ENCODE results near the gene PPME1. TPM values are rescaled to one million over a fixed set of nuclear protein-coding genes. Genes with fewer than 3 reads are reported as not detected.

PPME1 gene
- total RNA-seq, 1 experiment from 2014 or later = 66.2 TPM

GRCh38 chr11:74171997-74172396, 908 bp downstream of the PPME1 start:
- Histone ChIP-seq H3K9me2 (replicated peaks; ENCODE audit: low read length) (no peaks in the 10 kb centered on the region), H3K4me3 (ENCODE audit: low read length) (peak overlapping the region; percentile 87), H3K9ac (ENCODE audit: low read length) (peak overlapping the region; percentile 86), H3F3A (ENCODE audit: low read length, unreplicated experiment) (no peaks in the 10 kb centered on the region), H3K4me2 (ENCODE audit: low read length) (peak overlapping the region; percentile 92), H3K79me2 (ENCODE audit: low read length) (peaks cover 89% of the 10 kb centered on the region), H3K36me3 (ENCODE audit: low read depth, low read length) (peaks cover 17% of the 10 kb centered on the region), H3K4me1 (ENCODE audit: insufficient read depth, low read length) (peaks cover 38% of the 10 kb centered on the region), H3K27me3 (ENCODE audit: low read length) (no peaks in the 10 kb centered on the region), H4K20me1 (ENCODE audit: low read length) (0 out of 2 replicates have a peak, but pooled peaks cover 8% of the 10 kb centered on the region), H2AFZ (ENCODE audit: low read length) (peak overlapping the region; percentile 90), H3K9me3 (ENCODE audit: low read length) (no peaks in the 10 kb centered on the region), H3K27ac (ENCODE audit: low read length) (peak overlapping the region; percentile 68; the same call in 1 of the 2 replicates)
- no peak for ATAC-seq
- POLR2A ChIA-PET (ENCODE audit: unreplicated experiment) = no interaction called here
- BruUV-seq (replicated peaks) = no TSS peak
- CTCF ChIA-PET = no interaction called here
- no peak for TF ChIP-seq EZH2 (IDR thresholded peaks at IDR 0.05; ENCODE audit: low read length, unreplicated experiment)
- no peak for TF ChIP-seq EZH2phosphoT487 (IDR thresholded peaks at IDR 0.05; ENCODE audit: borderline replicate concordance, low read length)
- TF ChIP-seq, protein P1, sequence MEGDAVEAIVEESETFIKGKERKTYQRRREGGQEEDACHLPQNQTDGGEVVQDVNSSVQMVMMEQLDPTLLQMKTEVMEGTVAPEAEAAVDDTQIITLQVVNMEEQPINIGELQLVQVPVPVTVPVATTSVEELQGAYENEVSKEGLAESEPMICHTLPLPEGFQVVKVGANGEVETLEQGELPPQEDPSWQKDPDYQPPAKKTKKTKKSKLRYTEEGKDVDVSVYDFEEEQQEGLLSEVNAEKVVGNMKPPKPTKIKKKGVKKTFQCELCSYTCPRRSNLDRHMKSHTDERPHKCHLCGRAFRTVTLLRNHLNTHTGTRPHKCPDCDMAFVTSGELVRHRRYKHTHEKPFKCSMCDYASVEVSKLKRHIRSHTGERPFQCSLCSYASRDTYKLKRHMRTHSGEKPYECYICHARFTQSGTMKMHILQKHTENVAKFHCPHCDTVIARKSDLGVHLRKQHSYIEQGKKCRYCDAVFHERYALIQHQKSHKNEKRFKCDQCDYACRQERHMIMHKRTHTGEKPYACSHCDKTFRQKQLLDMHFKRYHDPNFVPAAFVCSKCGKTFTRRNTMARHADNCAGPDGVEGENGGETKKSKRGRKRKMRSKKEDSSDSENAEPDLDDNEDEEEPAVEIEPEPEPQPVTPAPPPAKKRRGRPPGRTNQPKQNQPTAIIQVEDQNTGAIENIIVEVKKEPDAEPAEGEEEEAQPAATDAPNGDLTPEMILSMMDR (conservative IDR thresholded peaks at IDR 0.05; ENCODE audit: low read depth, low read length) = no peak
- intact Hi-C loops (cut with micrococcal nuclease) = loop anchor here (1.0 to 10.0 kb wide), 4 partner anchors 17 to 187 kb away; partner anchors contain the start of gene UCP2
- peak; percentile 13 for DNase-seq

- TF ChIP-seq EZH2phosphoT487 (IDR thresholded peaks at IDR 0.05; ENCODE audit: borderline replicate concordance, low read length) (no peak), EZH2 (IDR thresholded peaks at IDR 0.05; ENCODE audit: low read length, unreplicated experiment) (no peak)
- TF ChIP-seq, protein P1 (conservative IDR thresholded peaks at IDR 0.05; ENCODE audit: low read depth, low read length) = no peak
- peaks cover 27% of the 10 kb centered on the region for H3K4me1 ChIP-seq (ENCODE audit: insufficient read depth, low read length)
- BruUV-seq (replicated peaks) = no TSS peak
- H3K79me2 ChIP-seq (ENCODE audit: low read length) = peaks cover 98% of the 10 kb centered on the region
- no peak overlapping the region for H2AFZ ChIP-seq (ENCODE audit: low read length)
- no peaks in the 10 kb centered on the region for H3F3A ChIP-seq (ENCODE audit: low read length, unreplicated experiment)
- H3K4me2 ChIP-seq (ENCODE audit: low read length) = no peak overlapping the region
- H3K9ac ChIP-seq (ENCODE audit: low read length) = no peak overlapping the region
- DNase-seq (no peak), ATAC-seq (no peak)
- no peaks in the 10 kb centered on the region for H3K9me2 ChIP-seq (replicated peaks; ENCODE audit: low read length)
- no peak overlapping the region for H3K27ac ChIP-seq (ENCODE audit: low read length)
- ChIA-PET POLR2A (ENCODE audit: unreplicated experiment) (interaction anchor here (0.7 kb wide), 1 partner anchor 81 kb away, joined by 3 read pairs; no protein-coding TSS in a partner anchor), CTCF (interaction anchor here (0.7 kb wide), 1 partner anchor 336 kb away, joined by 3 read pairs; no protein-coding TSS in a partner anchor)
- H3K27me3 ChIP-seq (ENCODE audit: low read length) = no peaks in the 10 kb centered on the region
- H3K9me3 ChIP-seq (ENCODE audit: low read length) = no peaks in the 10 kb centered on the region
- peaks cover 4% of the 10 kb centered on the region; the same call in 1 of the 2 replicates for H3K36me3 ChIP-seq (ENCODE audit: low read depth, low read length)
- H3K4me3 ChIP-seq (ENCODE audit: low read length) = no peak overlapping the region
- intact Hi-C loops (cut with micrococcal nuclease) = loop anchor here (10.0 kb wide), 1 partner anchor 191 kb away; the partner anchor contains the start of gene UCP2
- H4K20me1 ChIP-seq (ENCODE audit: low read length) = peaks cover 16% of the 10 kb centered on the region
These were observed 4.8 kb downstream of the PPME1 start for GRCh38 chr11:74175920-74176319.

Measured in PC-3 (cell line).